ENCODE results near the gene SLC30A10.

GRCh38 chr1:219885680-219886079, 42.7 kb downstream of the SLC30A10 start:
- no peak for TF ChIP-seq CTCF (IDR thresholded peaks at IDR 0.05)
- TF ChIP-seq EZH2 (IDR thresholded peaks at IDR 0.05; ENCODE audit: borderline replicate concordance, insufficient read depth, low read depth, low read length, poor library complexity, severe bottlenecking) = no peak
